GM21723 (cell line): ENCODE results near the gene AGRN.
"Not testable (repeated sequence)": the region's sequence is repeated elsewhere in the genome, so short reads cannot be mapped to it uniquely, and the experiment has no call there.

Source experiments
- ATAC-seq: cut with Tn5 transposase; IDR thresholded peaks from one replicate; pipeline ENCODE4 v1.9.1; 2021; ENCODE audit warnings: mild to moderate bottlenecking, moderate library complexity; ENCODE audit not compliant: unreplicated experiment

The AGRN gene

GRCh38 chr1:981491-981954 lies 38.4 kb upstream of the AGRN start:
- no peak for ATAC-seq

DNA sequence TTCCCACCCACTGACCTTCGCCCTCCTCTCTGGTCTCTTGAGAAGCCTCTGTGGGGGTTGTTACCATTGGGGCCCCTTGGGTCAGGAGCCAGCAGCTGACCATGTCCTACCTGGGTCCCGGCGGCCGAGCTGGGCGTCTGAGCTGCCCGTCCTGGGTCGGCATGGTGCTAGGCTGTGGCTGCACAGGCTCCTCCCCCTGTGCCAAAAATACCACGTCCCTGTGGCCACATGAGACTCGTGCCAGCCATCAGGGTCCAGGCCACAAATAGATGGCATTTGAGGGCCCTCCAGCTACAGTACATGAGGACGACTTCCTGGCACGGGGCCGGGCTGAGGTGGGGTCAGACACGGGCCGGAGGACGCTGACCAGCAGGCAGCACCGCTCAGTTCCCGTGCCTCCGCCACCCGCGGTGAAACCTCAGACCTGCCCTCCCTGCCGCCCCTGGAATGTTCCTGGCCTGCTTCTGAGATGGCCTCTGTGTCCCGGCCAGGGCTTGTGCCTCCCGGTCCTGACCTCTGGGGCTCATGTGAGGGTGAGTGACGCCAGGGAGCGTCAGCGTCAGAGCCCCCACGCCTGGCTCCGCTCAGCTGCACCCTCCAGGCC lies 37.9 kb upstream of the AGRN start, which contains the start of gene PERM1:
PERM1 (minus strand) TSS at position 139 of the 604 bp plus-strand sequence. CDS start 1,064 bp downstream, outside the sequence.
- no peak for ATAC-seq

GRCh38 chr1:982765-983436 lies 37.0 kb upstream of the AGRN start:
- ATAC-seq: no peak

- ATAC-seq: no peak
Observed at GRCh38 chr1:983798-984475, 36.0 kb upstream of the AGRN start.

DNA sequence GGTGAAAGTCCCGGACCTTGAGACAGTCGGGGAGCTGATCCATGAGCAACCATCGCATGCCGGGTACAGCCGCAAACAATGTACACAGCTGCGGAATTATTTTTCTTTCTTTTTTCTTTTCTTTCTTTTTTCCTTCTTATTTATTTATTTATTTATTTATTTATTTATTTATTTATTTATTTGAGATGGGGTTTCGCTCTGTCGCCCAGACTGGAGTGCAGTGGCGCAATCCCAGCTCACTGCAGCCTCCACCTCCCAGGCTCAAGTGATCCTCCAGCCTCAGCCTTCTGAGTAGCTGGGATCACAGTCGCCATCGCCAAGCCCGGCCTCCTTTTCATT lies 35.5 kb upstream of the AGRN start:
- ATAC-seq: no peak

DNA sequence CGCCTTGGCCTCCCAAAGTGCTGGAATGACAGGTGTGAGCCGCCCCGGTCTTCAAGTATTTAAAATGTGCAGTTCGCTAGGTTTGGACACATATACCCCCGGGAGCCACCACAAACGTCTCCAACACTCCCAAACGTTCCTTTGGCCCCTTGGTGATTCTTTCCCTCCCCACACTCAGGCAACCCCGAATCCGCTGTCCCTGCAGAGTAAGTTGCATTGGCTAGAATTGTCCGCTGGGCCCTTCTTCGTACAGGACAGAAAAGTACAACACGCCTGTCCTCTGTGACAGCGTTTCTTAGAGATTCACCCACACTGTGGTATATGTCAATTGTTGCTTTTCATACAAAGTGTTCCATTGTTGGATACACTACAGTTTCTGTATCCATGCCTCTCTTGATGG lies 34.8 kb upstream of the AGRN start:
- ATAC-seq: no peak

DNA sequence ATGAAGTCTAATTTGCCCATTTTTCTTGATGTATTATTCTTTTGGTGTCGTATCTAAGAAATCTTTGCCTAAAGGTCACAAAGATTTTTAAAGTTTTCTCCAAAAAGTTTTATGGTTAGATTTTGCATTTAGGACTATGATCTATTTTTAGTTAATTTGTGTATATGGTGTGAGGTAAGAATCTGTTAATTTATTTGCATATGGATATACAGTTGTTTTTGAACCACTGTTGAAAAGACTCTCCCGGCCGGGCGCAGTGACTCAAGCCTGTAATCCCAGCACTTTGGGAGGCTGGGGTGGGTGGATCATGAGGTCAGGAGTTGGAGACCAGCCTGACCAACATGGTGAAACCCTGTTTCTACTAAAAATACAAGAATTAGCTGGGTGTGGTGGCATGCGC lies 31.9 kb upstream of the AGRN start:
- ATAC-seq: not testable (repeated sequence)

DNA sequence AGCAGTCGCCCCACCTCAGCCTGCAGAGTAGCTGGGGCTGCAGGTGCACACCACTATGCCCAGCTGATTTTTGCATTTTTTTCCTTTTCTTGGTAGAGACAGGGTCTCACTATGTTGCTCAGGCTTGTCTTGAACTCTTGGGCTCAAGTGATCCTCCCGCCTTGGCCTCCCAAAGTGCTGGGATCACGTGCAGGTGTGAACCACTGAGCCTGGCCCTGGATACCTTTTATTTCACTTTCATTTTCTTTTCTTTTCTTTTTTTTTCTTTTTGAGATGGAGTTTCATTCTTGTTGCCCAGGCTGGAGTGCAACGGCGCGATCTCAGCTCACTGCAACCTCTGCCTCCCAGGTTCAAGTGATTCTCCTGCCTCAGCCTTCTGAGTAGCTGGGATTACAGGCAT lies 28.6 kb upstream of the AGRN start:
- ATAC-seq: not testable (repeated sequence)

- no peak for ATAC-seq
Observed at GRCh38 chr1:991895-992294, 28.0 kb upstream of the AGRN start.

GRCh38 chr1:992362-992761 lies 27.6 kb upstream of the AGRN start:
- ATAC-seq: no peak

GRCh38 chr1:993379-993995 lies 26.4 kb upstream of the AGRN start:
- no peak for ATAC-seq

DNA sequence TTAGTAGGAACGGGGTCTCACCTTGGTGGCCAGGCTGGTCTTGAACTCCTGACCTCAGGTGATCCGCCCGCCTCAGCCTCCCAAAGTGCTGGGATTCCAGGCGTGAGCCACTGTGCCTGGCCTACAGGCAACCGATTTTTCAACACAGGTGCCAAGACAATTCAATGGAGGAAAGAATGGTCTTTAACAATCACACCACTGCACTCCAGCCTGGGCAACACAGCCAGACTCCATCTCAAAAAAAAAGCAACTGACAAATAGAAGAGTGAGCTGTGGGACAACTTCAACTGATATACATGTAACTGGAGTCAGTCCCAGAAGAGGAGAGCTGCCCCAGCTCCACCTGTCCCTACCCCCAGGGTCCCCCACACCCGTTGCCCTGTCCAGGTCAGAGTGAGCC lies 25.4 kb upstream of the AGRN start:
- ATAC-seq: not testable (repeated sequence)

- no peak for ATAC-seq
Observed at GRCh38 chr1:995665-996633, 24.0 kb upstream of the AGRN start.

DNA sequence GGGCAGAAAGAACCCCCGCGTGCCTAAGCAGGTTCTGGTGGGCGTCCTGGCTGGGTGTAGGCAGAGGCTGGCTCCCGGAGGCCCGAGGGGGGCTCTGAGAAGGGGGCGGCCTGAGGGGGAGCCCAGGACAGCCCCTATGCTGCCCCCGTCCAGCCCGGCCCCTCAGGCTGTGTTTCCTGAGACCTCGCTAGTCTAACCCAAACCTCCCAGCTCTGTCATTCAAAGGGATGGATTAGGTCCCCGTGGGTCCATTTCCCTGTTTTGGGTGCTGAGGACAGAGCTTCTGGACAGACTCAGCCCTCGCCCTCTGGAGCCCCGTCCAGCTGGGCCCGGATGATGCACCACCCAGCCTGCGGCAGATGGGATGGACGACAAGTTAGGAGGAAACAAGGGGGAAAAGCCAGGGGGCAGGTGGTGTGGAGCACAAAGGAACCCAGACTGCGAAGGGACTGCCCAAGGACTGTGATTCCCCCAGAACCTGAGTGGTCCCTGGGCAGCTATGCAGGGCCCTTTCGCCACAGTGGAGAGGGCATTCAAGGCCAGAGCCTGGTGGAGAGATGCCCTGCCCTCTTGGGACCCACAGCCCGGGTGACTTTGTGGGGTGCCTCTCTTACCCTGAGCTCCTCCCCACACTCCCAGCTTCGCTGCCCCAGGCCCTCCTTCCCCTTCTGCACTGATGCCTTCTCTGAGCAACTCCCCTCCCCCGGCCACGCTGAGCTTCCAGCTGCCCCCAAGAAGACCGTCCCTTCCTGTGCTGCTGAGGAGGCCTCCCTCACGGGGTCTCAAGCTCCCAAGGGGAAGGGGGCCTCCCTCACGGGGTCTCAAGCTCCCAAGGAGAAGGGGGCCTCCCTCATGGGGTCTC lies 22.8 kb upstream of the AGRN start:
- no peak for ATAC-seq

- ATAC-seq: no peak
Observed at GRCh38 chr1:997713-997992, 22.3 kb upstream of the AGRN start.

- ATAC-seq: no peak
Observed at GRCh38 chr1:997993-998744, 21.8 kb upstream of the AGRN start.

GRCh38 chr1:998745-998994 lies 21.2 kb upstream of the AGRN start:
- ATAC-seq: no peak

DNA sequence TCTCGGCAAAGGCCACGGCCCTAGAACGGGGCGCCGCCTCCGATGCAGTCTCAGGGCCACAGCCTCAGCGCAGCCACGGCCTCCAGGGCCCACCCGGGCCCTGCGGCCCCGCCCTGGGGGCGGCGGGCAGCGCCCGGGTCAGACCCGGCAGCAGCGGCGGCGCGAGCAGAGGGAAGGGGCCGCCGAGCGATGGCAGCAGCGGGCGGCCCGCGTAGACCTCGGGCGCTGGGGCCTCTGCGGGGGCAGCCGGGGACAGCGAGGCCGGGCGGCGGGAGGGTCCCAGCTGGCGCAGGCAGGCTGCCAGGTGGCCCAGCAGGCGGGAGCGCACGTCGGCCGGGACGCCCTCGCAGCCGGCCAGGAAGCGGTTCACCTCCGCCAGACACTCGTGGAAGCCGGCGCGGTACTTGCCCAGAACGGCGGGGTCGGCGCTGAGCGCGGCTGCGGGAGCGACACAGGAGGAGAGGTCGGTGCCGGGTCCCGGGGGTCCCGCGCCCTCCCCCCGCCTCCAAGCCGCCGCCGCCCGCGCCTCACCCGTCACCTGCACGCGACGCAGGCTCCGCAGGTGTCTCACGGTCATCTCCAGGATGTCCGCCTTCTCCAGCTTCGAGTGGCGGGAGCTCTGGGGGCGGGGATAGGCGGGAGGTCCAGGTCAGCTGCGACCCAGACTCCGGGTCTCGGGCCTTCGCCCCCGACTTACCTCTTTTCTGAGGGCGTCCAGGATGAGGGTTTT lies 20.8 kb upstream of the AGRN start:
- ATAC-seq: no peak
